ENCODE data around the gene CCND3. TPM values are rescaled to one million over a fixed set of nuclear protein-coding genes. Genes with fewer than 3 reads are reported as not detected.
A peak's percentile ranks its signal among the peaks of the same experiment; 100 is the strongest.
"Not testable (repeated sequence)": the region's sequence is repeated elsewhere in the genome, so short reads cannot be mapped to it uniquely, and the experiment has no call there.

Gene CCND3
- total RNA-seq, 1 experiment from 2014 or later: 36.4 TPM

GRCh38 chr6:41963371-41963770, 21.8 kb upstream of the CCND3 start:
- Histone ChIP-seq H3K4me3 (ENCODE audit: insufficient read depth, low read depth, low read length) (no peak overlapping the region), H3K36me3 (replicated peaks; ENCODE audit: control insufficient read depth, insufficient read depth, low read length) (no peaks in the 10 kb centered on the region), H3K27me3 (ENCODE audit: control insufficient read depth, insufficient read depth, low read length) (no peaks in the 10 kb centered on the region)
- DNase-seq: no peak

- Histone ChIP-seq H3K4me3 (ENCODE audit: insufficient read depth, low read depth, low read length) (no peak overlapping the region), H3K36me3 (replicated peaks; ENCODE audit: control insufficient read depth, insufficient read depth, low read length) (no peaks in the 10 kb centered on the region), H3K27me3 (ENCODE audit: control insufficient read depth, insufficient read depth, low read length) (no peaks in the 10 kb centered on the region)
- DNase-seq: no peak
These were observed 18.4 kb upstream of the CCND3 start for GRCh38 chr6:41960028-41960427.

DNA sequence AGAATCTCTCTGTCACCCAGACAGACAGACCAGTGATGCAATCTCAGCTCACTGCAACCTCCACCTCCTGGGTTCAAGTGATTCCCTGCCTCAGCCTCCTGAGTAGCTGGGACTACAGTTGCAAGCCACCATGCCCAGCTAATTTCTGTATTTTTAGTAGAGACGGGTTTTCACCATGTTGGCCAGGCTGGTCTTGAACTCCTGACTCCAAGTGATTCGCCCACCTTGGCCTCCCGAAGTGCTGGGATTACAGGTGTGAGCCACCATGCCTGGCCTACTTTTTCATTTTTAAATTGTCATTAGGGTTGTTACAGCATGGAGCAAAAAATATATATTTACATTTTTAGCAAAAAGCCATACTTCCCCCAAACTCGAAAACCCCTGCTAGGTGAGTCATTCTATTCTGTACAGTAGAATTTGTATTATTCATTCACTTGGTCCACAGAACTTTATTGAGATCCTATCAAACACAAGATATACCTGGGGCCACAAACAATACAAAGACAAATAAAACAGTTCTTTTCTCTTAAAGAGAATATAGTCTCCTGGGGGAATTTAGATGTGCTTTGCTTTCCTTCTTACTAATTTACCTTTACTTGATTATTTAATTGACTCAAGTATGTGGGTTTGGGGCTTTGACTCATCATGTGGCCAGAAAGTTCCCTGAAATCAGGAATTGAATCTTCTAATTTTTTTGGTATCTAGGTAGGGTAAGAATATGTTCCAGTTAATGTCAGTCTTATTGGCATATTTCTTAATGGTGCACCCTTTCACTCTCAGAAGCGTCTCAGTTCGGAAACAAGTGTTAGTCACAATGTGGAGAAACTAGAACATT, 16.6 kb upstream of the CCND3 start:
- Histone ChIP-seq H3K27me3 (ENCODE audit: control insufficient read depth, insufficient read depth, low read length) (no peaks in the 10 kb centered on the region), H3K36me3 (replicated peaks; ENCODE audit: control insufficient read depth, insufficient read depth, low read length) (no peaks in the 10 kb centered on the region), H3K4me3 (ENCODE audit: insufficient read depth, low read depth, low read length) (no peak overlapping the region)
- no peak for DNase-seq

DNA sequence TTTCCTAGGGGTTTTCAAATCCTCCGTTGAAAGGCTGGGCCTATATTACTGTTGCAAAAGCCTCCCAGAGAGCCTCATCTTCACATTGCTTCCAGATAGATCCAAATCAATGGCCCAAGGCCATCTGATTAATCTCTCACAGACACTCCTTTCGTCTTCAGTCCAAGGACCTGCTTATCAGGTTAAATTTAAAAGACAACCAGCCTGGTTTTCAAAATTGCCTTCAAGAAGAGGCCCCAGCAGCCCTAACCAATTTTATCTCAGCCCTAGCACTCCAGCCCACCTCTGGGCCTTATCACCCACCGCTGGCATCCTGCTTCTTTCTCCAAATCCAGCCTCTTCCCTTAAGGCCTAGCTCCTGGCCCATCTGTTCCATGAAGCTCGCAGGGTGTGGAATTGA, 15.5 kb upstream of the CCND3 start:
- H3K27me3 ChIP-seq (ENCODE audit: control insufficient read depth, insufficient read depth, low read length): no peaks in the 10 kb centered on the region
- H3K36me3 ChIP-seq (replicated peaks; ENCODE audit: control insufficient read depth, insufficient read depth, low read length): no peaks in the 10 kb centered on the region
- no peak overlapping the region for H3K4me3 ChIP-seq (ENCODE audit: insufficient read depth, low read depth, low read length)
- no peak for DNase-seq

- no peaks in the 10 kb centered on the region for H3K27me3 ChIP-seq (ENCODE audit: control insufficient read depth, insufficient read depth, low read length)
- H3K36me3 ChIP-seq (replicated peaks; ENCODE audit: control insufficient read depth, insufficient read depth, low read length): no peaks in the 10 kb centered on the region
- no peak overlapping the region for H3K4me3 ChIP-seq (ENCODE audit: insufficient read depth, low read depth, low read length)
- DNase-seq: no peak
These were observed 13.8 kb upstream of the CCND3 start for GRCh38 chr6:41955412-41955811.

GRCh38 chr6:41954668-41955067, 13.1 kb upstream of the CCND3 start:
- no peaks in the 10 kb centered on the region for H3K36me3 ChIP-seq (replicated peaks; ENCODE audit: control insufficient read depth, insufficient read depth, low read length)
- H3K27me3 ChIP-seq (ENCODE audit: control insufficient read depth, insufficient read depth, low read length): no peaks in the 10 kb centered on the region
- H3K4me3 ChIP-seq (ENCODE audit: insufficient read depth, low read depth, low read length): no peak overlapping the region
- DNase-seq: no peak

DNA sequence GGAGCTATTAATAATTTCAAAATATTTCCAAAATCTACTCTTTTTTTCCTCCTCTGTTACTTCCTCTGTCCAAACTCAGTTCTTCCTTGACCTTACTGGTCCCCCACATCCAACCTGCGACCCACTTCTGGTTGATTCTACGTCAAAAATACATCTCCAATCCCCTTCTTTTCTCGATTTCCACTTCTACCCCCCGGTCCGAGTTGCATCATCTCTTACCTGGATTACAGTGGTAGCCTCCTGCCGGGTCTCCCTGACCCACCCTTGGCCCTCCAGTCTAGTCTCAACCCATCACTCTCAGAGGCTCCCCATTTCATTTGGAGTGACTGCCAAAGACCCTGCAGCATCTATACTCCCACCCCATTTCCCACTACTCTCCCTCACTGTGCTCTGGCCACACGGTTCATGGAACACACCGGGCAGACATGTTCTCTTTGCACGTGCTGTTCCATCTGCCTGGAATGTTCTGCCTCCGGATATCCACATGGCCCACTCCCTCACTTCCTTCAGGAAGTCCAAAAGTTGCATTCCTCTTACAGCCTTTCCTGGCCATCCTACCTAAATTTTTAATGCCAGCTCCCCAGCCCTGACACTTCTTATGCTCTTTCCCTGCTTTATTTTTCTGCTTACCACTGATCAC, 6.1 kb upstream of the CCND3 start:
- H3K27me3 ChIP-seq (ENCODE audit: control insufficient read depth, insufficient read depth, low read length): no peaks in the 10 kb centered on the region
- no peak for DNase-seq
- no peak overlapping the region for H3K4me3 ChIP-seq (ENCODE audit: insufficient read depth, low read depth, low read length)
- no peaks in the 10 kb centered on the region for H3K36me3 ChIP-seq (replicated peaks; ENCODE audit: control insufficient read depth, insufficient read depth, low read length)

GRCh38 chr6:41943456-41943855, 1.8 kb upstream of the CCND3 start:
- DNase-seq: no peak
- H3K27me3 ChIP-seq (ENCODE audit: control insufficient read depth, insufficient read depth, low read length): no peaks in the 10 kb centered on the region
- no peaks in the 10 kb centered on the region for H3K36me3 ChIP-seq (replicated peaks; ENCODE audit: control insufficient read depth, insufficient read depth, low read length)
- no peak overlapping the region for H3K4me3 ChIP-seq (ENCODE audit: insufficient read depth, low read depth, low read length)

DNA sequence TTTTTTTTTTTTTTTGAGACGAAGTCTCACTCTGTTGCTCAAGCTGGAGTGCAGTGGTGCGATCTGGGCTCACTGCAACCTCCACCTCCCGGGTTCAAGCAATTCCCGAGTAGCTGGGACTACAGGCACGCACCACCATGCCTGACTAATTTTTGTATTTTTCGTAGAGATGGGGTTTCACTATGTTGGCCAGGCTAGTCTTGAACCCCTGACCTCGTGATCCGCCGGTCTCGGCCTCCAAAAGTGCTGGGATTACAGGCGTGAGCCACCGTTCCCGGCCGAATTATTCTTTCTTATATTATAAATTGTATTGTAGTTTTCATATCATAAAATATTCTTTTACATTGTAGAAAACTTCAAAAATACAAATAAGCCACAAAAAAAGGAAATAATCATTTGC, 1.3 kb upstream of the CCND3 start:
- H3K4me3 ChIP-seq (ENCODE audit: insufficient read depth, low read depth, low read length); DNase-seq; H3K27me3 ChIP-seq (ENCODE audit: control insufficient read depth, insufficient read depth, low read length); H3K36me3 ChIP-seq (replicated peaks; ENCODE audit: control insufficient read depth, insufficient read depth, low read length): not testable (repeated sequence)

DNA sequence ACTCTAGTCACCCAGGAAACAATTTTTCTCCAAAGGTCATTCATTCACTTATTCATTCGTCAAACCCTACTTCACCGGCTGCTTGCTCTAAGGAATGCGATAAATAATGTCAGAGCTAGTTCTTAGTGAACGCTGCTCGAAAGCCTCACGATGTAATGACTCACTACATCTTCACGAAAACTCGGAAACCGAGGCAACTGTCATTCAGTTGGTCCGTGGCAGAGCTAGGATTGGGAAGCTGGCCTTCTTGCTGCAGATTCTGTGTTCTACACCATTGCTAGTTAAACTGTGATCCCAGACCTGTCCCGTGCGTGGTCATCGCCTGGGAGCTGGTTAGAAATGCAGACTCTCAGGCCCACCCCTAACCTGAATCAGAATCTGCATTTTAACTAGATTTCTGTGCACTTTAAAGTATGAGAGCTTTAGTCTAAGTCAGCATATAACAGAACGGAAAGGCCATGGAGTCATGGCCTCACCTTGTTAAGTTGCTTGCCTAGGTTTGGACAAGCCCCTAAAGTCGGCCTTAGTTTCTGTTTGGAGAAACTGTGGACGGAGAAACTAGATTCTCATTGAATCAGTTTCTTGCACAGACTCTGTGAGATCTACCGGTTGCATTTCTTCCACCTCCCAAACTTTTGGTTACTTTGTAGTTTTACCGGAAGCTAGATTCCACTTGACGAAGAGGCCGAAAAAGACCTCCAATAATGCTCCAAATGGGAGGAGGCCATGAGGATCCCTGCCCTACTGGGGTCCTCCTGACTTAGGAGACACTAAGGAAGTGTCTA, 651 bp upstream of the CCND3 start:
- no peak for DNase-seq
- H3K36me3 ChIP-seq (replicated peaks; ENCODE audit: control insufficient read depth, insufficient read depth, low read length): peaks cover under 1% of the 10 kb centered on the region; the same call in 1 of the 2 replicates

GRCh38 chr6:41940759-41941279, 789 bp downstream of the CCND3 start:
- peak; percentile 77 for DNase-seq
- H3K27me3 ChIP-seq (ENCODE audit: control insufficient read depth, insufficient read depth, low read length): no peaks in the 10 kb centered on the region

More for the DNA sequence above, 651 bp upstream of the CCND3 start:
- Histone ChIP-seq H3K4me3 (ENCODE audit: insufficient read depth, low read depth, low read length) (peak overlapping the region; percentile 87), H3K27me3 (ENCODE audit: control insufficient read depth, insufficient read depth, low read length) (no peaks in the 10 kb centered on the region)

DNA sequence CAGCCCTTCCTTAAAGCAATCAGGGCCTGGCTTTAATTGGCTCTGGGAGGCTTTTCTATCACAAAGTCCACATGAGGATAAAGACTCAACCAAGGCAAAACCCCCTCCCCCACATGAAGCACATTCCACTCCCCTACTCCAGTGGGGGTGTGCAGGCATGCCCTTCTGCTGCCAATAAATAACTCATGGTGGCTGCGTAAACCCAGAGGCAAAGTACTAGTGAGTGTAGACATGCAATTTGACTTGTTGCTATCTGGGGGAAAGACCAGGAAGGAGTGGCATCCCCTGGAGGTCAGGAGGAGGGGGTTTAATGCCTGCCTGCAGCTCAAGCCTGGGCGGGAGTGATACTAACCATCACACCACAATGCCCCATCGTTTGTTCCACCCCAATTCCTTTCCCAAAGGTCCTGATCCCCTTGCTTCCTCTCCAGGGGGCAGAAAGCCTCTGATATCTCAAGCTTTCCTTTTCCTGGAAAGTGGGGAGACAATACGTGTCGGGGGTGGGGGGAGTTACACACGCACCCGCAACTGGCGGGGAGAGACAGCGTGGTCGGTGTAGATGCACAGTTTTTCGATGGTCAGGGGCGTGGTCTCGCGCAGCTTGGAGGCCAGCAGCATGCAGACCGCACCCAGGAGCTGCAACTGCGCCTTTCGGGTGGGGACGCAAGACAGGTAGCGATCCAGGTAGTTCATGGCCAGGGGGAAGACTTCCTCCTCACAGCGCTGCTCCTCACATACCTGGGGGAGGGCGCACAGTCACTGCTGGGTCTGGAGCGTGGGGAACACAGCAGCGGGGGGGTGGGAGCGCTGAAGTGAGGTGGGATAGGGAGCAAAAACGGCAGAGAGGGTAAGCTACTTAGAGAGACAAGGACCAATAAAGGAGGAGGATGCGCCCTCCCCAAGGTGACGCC, 1.5 kb downstream of the CCND3 start:
- Histone ChIP-seq H3K4me3 (ENCODE audit: insufficient read depth, low read depth, low read length) (peak overlapping the region; percentile 87), H3K36me3 (replicated peaks; ENCODE audit: control insufficient read depth, insufficient read depth, low read length) (peaks cover 6% of the 10 kb centered on the region), H3K27me3 (ENCODE audit: control insufficient read depth, insufficient read depth, low read length) (no peaks in the 10 kb centered on the region)
- peak; percentile 68 for DNase-seq

More at GRCh38 chr6:41940759-41941279, 789 bp downstream of the CCND3 start:
- peaks cover 6% of the 10 kb centered on the region for H3K36me3 ChIP-seq (replicated peaks; ENCODE audit: control insufficient read depth, insufficient read depth, low read length)
- peak overlapping the region; percentile 87 for H3K4me3 ChIP-seq (ENCODE audit: insufficient read depth, low read depth, low read length)

GRCh38 chr6:41939176-41939847, 2.3 kb downstream of the CCND3 start:
- Histone ChIP-seq H3K4me3 (ENCODE audit: insufficient read depth, low read depth, low read length) (no peak overlapping the region), H3K27me3 (ENCODE audit: control insufficient read depth, insufficient read depth, low read length) (no peaks in the 10 kb centered on the region), H3K36me3 (replicated peaks; ENCODE audit: control insufficient read depth, insufficient read depth, low read length) (peaks cover 6% of the 10 kb centered on the region)
- peak; percentile 81 for DNase-seq
